HG03103 (cell line): ENCODE results near the gene CHAT.

Experiments used
- ATAC-seq: cut with Tn5 transposase; IDR thresholded peaks from one replicate; pipeline ENCODE4 v1.9.1; 2021; ENCODE audit warnings: low read depth; ENCODE audit not compliant: unreplicated experiment

CHAT gene

DNA sequence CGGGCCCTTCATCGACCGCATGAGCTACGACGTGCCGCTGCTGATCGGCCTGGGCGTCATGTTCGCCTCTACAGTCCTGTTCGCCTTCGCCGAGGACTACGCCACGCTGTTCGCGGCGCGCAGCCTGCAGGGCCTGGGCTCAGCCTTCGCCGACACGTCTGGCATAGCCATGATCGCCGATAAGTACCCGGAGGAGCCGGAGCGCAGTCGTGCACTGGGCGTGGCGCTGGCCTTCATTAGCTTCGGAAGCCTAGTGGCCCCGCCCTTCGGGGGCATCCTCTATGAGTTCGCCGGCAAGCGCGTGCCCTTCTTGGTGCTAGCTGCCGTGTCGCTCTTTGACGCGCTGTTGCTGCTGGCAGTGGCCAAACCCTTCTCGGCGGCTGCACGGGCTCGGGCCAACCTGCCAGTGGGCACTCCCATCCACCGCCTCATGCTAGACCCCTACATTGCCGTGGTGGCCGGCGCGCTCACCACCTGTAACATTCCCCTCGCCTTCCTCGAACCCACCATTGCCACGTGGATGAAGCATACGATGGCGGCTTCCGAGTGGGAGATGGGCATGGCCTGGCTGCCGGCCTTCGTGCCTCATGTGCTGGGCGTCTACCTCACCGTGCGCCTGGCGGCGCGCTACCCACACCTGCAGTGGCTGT, 2.5 kb upstream of the CHAT start:
- ATAC-seq: no peak

DNA sequence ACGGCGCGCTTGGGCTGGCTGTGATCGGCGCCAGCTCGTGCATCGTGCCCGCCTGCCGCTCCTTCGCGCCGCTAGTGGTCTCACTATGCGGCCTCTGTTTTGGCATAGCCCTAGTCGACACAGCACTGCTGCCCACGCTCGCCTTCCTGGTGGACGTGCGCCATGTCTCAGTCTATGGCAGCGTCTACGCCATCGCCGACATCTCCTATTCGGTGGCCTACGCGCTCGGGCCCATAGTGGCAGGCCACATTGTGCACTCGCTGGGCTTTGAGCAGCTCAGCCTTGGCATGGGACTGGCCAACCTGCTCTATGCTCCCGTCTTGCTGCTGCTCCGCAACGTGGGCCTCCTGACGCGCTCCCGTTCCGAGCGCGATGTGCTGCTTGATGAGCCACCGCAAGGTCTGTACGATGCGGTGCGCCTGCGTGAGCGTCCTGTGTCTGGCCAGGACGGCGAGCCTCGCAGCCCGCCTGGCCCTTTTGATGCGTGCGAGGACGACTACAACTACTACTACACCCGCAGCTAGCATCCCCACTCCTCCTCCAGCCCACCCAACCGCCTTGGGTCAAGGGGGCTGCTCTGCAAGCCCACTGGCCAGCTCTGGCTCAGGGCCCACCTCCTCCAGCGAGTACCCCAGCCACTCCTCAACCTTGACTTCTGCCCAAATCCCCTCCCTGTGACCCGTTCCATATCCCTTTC, 1.9 kb upstream of the CHAT start:
- no peak for ATAC-seq

DNA sequence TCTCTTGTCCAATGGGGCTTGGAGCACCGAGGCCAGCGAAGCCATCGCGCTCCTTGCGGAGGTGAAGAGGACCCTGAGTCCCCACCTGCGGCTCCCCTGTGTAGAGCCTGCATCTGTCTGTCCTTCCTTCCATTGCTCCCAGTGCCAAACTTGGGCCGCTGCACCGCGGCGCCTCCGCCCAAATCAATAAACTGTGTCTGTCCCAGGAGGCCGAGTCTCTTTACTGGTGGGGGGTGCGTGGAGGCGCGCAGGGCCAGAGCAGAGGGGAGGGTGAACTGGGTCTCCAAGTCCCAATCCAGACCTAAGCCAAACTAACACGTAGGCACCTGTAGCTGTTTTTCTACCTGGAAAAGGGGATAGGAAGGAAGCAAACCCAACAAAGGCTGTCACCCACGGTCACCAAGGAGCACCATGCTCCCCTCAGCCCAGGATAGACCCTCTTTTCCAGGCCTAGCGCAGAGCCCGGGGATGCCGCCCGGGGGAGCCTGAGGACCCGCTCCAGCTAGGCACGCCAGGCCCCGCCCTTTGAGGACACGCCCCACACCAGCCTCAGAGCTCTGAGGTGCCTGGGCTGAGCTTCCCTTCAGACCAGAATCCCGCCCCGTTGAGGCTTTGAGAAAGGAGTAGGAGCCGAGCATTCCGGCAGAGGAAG, 1.2 kb upstream of the CHAT start:
- no peak for ATAC-seq

DNA sequence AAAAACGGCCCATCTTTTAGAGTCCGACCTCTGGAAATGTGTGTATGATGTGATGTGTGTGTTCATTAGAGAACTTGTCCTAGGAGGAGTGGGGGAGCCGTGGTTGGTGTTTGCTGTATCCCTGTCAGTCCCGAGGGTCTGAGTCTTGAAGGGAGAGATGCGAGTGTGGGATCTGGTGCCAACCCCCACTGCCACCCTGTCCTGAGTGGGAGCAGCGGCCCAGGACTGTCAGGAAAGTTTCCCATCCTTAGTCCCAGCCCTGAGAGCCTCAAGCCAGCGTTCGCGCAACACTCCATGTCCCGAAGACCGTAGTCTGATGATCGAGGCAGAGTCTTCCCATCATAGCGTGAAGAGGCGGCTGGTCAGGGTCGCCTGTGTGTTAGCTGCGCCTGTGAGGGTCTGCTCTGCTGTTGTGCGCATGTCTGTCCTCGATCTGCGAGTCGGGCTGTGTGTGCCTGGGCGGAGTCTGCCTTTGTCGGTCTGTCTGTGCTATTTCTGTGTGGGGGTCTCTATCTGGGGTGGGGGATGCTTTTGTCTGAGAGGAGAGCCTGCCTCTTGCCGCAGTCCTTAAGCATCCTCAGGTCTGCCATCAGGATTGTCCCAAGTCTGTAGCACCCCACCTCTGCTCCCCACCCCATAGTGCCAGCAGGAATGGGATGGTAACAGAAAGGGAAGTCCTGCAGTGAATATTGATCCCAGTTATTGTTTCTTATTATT, 514 bp upstream of the CHAT start:
- ATAC-seq: no peak

DNA sequence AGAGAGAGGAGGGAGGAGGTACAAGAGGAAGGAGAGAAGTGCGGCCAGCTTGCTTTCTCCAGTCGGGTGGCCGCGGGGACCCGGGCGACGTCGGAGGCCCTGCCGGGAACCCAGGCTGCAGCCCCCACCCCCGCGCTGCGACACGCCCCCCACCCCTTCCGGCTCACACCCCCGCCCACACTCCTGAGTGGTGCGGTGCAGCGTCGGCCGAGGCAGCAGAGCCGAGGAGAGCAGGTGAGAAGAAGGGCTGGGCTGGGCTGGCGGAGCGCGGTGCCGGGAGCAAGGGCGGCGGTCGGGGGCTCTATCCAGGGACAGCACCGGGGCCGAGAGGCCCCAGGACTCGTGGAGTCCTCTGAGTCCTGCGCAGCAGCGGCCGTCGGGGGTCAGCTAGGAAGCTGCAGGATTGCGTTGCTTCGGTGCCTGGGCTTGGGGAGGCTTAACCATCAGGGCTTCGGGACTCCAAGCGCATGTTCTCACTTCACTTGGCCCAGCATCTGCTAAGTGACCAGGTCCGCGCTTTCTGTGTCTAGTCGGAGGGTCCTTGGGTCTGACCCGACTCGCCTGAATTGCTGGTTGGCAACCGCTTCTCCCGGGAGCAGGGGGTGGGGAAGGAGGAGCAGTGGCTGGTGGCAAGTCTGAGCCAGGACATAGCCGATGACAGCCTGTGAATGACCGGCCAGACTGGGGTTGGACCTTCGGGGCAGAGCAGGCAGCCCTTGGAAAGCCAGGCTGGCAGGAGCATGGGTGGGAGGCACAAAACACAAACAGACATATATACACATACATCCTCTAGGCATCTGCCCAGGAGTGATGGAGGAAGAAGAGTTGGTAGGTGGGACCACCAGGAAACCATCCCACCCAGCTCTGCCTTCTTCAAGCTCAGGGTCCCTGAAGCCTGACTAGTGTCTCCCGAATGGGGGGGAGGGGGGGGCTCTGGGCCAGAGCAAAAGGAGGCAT, 683 bp downstream of the CHAT start:
- ATAC-seq: no peak

DNA sequence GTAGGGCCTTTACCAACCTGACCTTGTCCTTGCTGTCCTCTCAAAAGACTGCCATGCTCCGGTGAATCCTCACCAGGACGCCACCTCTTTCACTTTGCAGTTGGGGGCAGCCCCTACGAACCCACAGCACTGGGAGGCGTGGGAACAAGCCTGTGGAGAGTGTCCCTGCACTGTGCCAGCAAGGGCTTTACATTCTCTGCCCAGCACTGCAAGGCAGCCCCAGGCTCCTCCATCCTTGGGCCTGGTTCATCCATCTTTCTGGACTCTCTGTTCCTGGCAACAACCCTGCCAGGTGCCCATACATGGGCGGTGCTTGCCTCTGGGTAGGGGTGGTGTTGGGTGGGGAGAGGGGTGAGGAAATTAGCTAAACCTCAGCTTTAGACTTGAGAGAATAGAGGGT, 1.4 kb downstream of the CHAT start:
- no peak for ATAC-seq

DNA sequence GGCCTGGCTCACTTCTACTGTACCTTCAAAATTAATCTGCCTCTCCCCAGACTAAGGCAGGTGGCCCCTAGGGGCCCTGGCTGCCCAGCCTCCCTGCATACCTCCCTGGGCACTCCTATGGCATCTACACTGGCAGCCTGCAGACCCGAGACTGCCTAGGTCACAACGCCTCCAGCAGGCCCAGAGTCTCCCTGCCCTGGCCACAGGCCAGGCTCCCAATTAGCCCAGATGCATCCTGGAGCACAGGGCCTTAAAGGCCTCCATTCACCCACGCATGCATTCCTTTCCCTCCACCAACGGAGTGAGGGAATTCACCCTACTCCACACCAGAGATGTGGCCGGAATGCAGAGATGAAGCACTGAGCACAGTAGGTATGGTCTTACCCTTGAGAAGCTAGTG, 1.9 kb downstream of the CHAT start:
- no peak for ATAC-seq

DNA sequence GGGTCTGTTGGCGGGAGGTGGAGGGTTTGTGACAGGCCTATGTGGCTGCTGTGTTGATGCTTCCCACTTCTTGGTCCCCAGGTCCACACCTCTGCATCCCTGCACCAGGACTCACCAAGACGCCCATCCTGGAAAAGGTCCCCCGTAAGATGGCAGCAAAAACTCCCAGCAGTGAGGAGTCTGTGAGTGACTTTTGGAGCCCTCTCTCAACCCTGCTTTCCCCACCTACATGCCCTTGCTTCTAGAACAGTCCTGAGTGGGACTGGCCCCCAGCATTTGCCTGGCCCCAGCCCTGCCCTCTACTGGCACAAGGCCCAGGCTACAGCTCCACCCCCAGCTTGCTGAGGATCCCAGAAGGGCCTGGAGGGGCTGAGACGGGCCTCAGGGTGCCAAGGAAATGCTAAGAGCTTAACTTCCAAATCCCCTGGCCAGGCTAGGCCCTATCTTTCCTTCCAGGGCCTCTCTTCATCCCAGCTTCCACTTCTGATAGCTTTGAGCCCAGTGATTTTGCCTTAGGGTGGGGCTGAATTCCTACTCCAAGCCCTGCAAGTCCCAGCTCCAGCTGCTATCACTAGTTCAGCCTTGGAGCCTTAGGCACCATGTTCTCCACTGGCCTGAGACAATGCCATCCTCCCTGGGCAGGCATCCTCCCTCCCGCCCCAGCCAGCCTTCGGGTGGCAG, 2.7 kb downstream of the CHAT start:
- ATAC-seq: no peak

DNA sequence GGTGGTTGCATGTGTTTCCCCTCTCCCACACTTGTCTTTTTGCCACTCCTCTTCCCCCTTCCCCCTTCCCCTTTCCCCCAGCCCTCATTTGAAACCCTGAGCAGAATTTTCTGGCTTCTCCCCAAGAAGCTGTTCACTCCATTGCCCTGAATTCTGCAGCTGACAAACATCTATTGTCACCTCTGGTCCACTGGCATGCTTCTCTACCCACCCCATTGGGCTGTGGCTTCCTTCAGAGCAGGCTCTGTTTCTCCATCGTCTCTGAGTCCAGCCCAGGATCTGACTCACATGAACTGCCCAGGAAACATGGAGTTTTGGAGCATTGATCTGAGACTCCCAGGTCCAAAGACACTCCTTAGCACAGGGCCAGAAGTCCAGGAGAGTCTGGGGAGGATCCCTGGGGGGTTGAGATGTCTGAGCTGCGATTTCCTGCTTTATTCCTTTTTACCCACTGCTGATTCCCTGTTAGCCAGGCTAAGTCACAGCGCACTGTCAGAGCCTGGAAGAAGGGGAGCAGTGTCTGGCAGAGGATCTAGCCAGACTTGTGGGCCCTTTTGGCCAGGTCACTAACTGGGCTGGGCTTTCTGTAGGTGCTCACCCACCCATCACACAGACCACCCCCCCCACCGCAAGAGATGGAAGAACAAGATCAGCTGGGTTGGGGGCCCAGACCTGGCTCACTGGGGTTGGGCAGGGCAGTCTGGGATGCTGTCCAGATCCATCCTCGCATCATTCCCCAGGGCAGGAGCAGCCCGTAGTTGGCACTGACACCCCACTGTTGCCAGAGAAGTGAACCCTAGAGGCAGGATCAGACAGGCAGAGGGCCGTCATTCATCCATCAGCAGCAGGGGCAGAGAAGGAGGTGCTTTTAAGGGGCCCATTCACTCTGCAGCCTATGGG, 3.5 kb downstream of the CHAT start:
- no peak for ATAC-seq

DNA sequence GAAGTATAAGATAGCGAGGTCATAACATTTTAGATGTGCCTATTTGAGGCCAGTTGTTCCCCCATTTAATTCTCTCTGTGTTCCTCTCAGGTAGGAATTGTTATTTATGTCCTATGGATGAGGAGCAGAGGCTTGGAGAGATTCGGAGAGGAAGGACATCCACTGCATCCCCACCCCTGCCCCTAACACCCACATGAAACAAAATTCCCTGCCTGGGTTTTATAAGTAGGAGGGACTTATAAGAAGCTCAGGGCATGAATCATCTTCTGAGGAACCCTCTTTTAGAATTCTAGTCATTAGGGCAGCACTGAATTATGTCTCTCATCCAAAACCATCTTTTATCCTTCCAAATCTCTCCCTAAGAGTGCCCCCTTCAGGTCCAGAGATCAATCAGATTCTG, 5.0 kb downstream of the CHAT start:
- ATAC-seq: no peak

DNA sequence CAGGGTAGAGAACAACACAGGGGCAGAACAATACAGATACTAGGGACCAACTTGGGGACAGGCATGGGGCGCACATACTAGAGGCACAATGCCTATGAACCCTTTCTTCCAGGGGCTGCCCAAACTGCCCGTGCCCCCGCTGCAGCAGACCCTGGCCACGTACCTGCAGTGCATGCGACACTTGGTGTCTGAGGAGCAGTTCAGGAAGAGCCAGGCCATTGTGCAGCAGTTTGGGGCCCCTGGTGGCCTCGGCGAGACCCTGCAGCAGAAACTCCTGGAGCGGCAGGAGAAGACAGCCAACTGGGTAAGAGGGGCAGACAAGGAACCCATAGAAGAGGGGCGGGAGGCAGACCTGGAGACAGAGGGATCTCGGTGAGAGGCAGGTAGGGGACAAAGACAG, 5.8 kb downstream of the CHAT start:
- no peak for ATAC-seq

DNA sequence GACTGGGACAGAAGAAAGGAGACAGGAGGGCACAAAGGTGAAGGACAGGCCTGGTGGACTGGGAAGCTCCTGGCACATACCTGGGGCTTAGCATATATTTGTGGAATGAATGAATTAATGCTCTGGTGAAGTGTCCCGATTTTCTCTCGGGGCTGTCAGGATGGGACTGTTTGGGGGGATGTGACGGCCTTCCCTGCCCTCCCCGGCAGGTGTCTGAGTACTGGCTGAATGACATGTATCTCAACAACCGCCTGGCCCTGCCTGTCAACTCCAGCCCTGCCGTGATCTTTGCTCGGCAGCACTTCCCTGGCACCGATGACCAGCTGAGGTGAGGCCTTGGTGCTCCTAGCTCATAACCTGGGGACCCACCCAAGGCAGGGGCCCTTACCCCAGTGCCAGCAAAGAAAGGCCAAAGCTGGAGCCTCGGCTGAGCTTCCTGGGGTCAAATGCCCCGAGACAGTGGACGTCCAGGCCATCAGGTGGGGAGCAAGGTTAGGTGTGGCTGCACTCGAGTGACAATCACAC, 6.5 kb downstream of the CHAT start:
- ATAC-seq: no peak

DNA sequence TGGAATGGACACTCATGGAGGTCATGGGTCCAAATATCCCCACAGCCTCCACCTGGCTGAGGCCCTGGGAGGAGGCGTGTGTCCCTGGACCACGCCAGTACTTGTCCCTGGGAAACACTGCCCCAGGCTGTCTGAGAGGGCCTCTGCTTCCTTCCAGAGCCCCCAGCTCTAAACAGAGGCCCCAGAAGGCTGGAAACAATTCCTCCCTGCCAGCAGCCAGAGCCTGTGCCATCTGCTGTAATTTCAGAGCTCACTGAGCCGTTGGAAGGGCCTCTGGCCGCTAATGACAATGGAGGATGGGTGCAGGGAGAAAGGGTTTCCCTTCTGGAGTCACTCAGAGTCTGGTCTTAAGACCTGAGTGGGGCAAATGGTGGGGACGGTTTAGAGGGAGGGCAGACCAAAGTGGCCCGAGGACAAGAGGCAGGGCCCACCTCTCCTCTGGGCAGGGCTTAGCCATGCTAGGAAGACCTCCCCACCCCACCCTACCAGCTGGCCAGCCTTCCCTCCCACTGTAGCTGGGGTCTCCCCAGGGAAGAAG, 7.1 kb downstream of the CHAT start:
- ATAC-seq: no peak

DNA sequence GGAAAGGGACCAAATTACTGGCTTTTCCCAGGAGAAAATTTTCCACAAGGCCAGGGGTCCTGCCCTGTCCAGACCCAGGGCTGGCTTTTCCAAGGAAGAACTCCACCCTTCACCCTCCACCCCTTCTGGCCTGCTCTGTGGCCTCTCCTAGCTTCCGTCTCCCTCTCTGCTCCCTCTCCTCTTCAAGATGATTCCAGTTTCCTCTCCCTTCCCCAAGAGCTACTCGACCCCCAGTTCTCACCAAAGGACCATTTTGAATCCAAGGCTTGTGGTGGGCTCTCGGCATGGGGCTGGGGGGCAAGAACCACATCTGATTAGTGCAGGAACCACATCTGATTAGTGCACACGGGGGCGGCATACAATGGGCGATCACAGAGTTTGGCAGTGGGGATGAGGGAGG, 7.7 kb downstream of the CHAT start:
- no peak for ATAC-seq

DNA sequence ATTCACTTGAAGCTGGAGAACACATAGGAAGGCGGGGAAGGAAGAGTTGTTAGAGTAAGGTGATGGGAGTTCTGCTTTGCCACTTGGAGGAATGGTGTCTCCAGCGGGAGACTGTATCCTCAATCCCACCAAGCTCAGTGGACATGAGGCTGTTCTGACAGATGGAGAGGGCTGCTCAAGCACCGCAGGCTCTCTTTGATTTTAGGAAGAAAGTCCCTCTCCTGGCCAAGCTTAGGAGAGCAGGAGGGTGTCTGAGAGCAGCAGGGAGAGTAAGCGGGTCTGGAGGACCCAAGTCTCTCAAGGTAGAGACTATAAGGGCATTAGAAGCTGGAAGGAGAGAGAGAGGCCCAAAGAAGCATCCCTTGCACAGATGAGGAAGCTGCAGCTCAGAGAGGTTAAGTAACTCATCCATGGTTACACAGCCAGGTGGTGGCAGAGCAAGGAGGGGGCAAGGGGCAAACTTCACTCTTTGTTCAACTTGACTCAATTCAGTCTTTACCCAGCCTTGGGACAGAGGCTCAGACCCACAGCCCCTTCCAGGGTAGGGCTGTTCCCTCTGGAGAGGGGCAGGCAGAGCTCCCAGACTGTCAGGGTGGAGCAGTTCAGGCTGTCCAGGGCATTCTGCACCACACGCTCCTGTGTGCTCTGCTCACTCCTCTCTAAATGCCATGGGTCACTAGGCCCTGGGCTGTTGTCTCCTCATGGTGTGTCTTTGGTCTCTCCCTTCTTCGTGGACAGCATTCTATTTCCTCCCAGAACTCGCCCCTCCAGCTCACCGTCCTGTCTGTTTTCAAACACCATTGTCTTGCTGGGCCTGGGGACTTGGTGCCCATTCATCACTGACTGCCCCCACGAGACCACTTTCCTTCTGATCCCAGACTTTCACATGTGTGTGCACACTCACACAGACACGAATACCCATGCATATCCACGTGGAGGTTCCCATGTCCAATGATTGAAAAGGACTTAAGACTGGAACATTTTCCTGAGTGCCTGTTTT, 8.9 kb downstream of the CHAT start:
- ATAC-seq: no peak

DNA sequence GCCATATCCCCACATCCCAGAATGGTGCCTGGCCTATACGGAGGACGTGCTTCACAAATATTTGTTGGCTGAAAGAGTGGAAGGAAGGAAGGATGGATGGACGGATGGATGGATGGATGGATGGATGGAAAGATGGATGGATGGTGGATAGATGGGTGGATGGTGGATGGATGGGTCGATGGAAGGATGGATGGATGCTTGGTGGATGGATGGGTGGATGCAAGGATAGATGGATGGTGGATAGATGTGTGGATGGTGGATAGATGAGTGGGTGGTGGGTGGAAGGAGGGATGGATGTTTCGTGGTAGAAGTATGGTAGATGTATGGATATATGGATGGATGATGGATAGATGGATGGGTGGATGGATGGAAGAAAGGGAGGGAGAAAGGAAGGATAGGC, 10.8 kb downstream of the CHAT start:
- no peak for ATAC-seq

DNA sequence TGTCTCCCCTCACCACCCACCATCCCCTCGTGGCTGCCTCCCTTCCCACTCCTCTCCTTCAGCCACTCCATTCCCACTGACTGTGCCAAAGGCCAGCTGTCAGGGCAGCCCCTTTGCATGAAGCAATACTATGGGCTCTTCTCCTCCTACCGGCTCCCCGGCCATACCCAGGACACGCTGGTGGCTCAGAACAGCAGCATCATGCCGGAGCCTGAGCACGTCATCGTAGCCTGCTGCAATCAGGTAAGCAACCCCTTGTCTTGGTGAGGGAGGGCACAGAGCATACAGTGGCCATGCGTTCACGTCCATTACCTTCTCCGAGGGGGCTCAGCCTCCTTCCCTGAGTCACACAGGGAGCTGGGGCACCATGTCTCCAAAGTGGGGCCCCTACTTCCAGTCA, 11.6 kb downstream of the CHAT start:
- no peak for ATAC-seq
